Activated T-cell treated with anti-CD3 and anti-CD28 coated beads for 4 hours (primary cell): Measurements from ENCODE around the gene ENTPD8.
A peak's percentile ranks its signal among the peaks of the same experiment; 100 is the strongest.
"Not testable (repeated sequence)": the region's sequence is repeated elsewhere in the genome, so short reads cannot be mapped to it uniquely, and the experiment has no call there.

Experiments
- DNase-seq: peaks from one replicate; pipeline ENCODE4 v3.0.0-alpha.2; 2020

Gene ENTPD8

DNA sequence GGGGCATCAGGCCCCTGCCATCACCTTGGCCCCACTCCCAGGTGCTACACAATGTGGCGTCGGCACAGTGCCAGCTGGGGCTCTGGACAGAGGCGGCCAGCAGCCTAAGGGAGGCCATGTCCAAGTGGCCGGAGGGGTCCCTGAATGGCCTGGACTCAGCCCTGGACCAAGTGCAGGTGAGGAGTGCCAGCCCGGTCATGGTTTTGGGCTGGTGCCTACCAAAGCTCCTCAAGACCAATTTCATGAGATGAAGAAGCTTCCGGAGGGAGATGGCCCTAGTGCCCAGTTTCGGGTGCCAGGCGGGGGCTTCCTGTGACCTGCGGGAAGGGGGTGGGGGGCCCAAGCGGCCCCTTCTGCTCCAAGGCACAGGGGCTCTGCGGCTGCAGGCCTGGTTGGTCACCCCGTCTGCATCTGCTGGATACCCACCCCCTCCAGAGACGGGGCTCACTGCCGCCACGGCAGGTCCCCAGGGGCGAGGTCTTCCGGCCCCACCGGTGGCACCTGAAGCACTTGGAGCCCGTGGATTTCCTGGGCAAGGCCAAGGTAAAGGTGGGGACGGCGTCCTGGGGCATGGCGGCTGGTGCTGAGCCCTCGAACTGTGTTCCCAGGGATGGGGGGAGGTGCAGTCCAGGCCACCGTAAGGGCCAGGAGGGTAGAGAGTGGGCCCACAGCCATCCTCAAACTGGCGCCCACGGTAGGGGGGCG, 12.2 kb downstream of the ENTPD8 start:
- DNase-seq = no peak

DNA sequence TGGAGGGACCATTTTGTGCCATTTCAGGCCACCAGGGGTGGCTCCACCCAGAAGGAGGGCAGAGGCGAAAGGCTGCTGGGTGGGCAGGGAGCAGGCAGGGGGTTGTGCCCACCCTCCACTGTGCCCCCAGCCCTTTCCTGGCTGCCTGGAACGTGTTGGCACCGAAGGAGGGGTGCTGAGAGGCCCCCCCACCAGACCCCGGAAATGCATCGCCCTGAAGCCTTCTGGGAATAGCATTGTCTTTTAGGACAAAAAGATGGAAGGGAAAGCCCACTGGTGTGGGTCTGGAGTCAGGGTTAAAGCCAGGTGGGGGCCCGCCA, 12.9 kb downstream of the ENTPD8 start:
- no peak for DNase-seq

DNA sequence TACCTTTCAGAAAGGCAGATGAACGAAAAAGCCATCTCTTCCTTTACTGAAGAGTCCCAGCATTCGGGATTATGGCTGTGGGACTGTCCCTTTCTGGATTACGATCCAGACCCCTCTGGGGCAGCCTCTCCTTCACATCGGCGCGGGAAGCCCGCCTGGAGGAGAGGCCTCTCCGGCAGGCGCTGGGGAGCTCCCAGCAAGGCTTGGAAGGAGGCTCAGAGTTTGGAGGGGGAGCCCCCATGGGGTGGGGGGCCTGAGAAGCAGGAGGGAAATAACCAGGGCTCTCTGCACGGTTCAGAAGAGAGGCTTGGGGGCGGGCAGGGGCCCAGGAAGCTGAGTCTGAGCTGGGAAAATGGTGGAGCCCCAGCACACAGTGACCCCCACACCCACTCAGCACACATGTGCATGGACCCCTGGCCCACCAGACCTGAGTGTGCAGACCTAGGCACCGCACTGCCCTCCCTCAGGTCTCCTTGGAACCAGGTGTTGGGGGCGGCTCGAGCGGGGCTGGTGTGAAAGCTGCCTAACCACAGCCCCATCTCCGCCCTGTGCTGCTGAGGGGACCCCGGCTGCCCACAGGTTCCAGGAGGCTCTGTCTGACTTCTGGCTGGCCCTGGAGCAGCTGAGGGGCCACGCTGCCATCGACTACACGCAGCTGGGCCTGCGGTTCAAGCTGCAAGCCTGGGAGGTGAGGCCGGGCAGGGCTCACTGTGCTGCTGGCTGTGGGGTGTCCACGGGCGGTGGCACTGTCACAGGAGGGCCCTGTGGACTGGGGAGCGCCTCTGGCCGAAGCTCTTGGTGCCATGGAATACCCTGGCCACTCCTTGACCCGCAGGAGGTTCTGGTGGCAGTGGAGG, 13.5 kb downstream of the ENTPD8 start:
- DNase-seq = no peak

DNA sequence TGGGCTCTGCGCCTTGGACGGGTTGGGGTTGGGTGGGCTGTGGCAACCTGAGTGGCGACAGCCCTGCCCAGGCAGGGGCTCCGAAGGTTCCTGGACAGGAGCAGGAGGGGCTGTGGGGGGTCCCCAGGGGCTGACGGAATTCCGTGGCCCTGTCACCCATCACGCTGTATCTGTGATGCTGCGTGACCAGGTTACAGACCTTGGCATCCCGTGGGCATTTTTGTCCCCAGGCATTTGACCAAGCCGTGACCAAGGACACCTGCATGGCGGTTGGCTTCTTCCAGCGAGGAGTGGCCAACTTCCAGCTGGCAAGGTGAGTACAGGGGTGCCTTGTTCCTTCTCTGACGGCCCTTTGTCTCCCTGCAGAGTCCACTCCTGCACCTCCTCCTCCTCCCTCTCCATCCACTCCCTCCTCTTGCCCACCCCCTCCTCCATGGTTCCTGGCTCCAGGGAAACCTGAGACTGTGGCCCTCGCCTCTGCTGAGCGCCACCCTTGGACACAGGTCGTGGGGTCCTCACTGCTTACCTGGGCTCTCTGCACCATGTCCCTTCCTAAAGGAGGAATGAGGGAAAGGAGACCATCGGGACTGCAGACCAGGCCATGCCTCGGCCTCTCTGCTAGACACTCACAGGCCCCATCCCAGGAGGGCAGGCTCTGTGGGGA, 15.0 kb downstream of the ENTPD8 start:
- no peak for DNase-seq

DNA sequence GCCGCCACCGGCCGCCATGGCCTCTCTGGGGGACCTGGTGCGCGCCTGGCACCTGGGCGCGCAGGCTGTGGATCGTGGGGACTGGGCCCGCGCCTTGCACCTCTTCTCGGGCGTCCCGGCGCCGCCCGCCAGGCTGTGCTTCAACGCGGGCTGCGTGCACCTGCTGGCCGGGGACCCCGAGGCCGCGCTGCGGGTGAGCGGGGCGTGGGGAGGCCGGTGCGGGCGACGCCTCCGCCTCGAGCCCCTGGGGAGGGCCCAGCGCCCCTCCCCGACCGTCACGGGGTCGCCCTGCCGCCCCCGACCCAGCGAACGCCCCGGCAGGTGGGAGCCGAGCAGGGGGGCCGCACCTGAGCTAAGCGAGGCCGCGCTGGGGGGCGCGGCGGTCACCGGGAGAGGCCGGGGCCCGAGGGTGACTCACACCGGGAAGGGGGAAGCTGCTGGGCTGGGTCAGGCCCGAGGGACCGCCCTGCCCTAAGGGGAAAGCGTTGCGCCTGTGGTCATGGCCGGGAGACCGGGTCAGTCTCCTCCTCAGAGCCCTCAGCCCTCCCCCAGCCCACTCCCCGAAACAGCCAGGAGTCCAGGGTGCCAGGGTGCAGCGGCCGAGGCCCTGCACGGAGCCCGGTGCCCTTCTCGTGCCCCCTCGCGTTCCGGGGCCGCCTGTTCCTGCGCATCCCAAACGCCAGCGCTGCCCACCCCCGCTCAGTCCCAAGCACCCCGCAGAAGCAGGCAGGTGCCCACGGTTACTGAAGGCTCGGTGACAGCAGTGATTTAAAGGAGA, 17.5 kb downstream of the ENTPD8 start:
- DNase-seq = no peak

DNA sequence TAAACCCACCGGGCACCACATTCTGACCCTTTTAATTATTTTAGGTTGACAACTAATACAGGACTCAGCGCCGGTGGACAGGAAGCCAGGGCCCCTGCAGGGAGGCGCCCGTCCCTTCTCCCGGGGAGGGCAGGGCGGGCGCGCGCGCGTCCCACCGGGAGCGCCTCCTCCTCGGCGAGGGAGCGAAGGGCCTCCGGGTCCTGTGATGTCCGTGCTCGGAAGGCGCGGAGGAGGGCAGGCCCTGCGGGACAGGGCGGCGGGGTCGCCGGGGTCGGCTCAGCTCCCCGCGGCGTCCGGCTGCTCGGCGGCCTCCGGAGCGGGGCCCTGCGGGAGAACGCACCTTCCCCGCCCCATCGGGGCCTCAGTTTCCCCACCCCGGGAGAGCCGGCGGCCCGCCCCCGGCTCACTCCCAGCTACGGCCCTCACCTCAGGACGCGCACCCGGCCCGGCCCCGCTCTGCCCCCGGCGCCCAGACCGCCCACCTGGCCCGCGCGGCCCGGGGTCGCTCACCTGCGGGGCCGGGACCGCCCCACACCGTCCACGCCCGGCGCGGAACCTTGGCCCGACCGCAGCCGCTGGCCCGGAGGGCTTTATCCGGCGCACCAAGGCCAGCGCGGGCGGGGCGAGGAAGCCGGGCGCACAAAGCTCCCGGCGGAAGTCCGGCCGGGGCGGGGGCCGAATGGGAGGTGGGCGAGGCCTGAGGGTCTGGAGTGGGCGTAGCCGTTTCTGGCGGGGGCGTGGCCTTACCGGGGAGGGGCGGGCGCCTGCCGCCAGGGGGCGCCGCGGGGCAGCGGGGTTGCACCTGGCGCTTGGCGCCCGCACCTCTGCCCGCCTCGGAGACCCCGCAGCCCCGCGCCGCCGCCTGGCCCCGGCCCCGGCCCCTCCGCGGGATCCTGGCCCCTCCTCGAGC, 18.3 kb downstream of the ENTPD8 start, which contains the start of the genes EXD3 and NOXA1:
Gene EXD3 (minus strand): TSS at position 559 of the 910 bp plus-strand sequence. CDS start 27,805 bp downstream, outside the sequence.
Gene NOXA1 (plus strand): TSS at position 790 of the 910 bp plus-strand sequence. CDS start 137 bp downstream, outside the sequence.
- peak; percentile 81 for DNase-seq

DNA sequence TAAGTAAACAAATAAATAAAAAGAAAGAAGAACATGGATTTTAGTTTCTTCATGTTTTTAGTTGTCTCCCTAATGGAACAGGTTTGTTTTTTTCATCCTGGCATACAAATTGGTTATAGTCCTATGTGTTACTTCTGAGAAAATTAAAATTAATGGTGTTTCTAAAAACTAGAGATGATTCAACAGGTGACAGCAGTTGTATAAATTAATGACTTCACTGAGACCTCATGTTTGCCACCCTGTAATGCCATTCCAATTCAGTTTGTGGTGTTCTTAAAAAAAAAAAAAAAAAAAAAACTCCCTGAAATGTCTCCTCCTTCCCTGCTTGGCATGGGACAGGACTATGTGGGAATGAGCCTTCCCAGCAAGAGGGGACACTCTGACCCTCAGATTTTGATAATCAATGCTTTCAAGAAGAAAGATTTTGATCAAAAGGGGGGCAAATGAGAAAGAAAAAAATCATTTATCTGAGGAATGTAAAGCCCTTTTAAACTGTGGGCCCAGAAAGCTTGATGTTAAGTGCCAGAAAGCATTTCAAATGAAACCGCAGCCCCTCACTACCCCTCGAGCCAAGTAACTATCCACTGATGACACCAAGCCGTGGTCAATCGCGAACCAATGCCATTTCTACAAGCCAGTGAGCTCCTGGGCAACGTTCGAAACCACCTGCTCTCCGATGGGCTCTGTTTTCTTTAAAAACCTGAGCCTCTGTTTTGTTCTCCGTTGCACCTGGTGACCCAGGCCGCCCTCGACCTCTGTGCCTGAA, 19.1 kb downstream of the ENTPD8 start:
- DNase-seq = no peak

DNA sequence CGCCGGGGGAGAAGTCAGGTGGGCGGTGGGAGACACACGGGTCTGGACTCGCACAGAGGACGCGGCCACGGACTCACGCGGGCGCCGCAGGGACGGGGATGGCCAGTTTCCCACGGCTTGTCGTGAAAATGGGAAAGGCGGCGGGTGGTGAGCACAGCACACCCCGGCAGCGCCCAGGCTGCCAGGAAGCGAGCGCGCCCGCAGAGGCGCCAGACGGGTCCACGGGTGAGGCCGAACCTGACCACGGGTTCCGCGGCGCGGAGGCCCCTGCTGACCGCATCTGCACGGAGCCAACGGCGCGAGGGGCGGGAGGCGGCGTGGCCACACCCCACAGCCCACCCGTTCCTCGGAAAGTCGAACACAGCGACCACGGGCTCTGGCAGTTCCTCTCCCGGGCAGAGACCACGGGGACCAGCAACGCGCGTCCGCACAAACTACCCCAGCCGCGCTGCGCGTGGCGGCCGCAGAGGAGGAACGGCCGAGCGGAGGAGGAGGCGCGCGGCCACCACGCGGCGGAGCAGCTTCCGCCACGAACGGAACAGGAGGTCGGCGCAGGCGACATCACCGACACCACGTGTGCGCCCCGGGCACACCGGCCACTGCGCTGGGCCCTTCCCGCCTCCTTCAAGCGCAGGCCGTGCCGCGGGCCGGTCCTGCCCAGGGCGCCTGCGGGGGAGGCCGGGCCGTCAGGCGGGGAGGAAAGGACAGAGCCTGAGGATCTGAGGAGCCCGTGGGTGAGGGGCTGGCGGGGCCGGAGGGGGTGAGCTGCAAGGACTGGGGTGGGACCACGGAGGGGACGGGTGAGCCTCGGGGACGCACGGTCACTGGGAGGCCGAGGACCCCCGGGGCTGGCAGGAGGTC, 23.8 kb downstream of the ENTPD8 start:
- DNase-seq = no peak

DNA sequence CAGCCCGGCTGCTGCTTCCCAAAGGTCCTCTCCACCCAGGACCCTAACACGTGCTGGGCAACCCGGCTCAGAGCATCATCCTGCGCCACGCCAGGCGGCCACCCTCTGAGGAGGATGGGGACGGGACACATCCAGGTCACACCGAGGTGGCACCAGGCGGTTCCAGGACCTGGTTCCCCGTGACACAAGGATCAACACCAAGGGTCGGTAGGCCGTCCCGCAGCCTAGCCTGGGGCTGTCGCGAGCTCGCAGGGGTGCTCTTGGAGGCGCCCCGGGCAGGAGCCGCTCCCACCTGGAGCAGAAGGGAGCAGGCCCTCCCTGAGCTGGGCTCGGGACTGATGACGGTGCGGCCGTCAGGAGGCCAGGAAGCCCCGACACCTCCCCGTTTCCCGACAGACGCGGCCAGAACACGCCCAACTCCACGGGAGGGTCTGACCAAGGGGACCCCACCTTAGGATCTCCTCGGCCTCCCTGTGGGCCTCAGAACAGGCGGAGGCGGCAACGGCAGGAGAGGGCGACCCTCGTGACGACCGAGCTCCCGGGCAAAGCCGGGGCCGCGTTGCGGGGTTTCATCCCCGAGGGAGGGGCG, 24.5 kb downstream of the ENTPD8 start:
- DNase-seq = no peak

DNA sequence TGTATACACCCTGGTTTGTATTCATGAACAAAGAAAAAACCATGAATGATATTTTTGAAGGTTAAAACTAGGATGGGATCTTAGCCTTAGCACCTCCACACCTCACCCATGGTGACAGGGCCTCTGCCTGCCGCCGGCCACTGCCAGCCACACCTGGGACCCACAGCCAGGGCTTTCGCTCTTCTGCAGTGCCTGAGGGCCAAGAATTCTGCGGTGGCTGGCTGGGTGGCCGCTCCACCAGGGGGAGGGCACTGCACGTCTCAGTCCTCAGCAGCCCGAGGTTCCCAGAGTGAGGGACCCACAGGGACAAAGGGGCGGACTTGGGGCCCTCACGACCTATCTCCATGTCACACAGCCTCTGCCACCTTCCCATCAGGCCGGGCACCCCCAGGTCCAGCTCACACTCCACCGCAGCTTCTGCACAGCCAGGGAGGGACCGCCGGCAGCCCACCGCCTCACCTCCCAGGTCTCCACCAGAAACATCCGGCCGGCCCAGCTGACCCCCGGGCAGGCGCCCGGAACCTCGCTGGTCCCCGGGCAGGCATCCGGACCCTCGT, 25.1 kb downstream of the ENTPD8 start:
- no peak for DNase-seq

DNA sequence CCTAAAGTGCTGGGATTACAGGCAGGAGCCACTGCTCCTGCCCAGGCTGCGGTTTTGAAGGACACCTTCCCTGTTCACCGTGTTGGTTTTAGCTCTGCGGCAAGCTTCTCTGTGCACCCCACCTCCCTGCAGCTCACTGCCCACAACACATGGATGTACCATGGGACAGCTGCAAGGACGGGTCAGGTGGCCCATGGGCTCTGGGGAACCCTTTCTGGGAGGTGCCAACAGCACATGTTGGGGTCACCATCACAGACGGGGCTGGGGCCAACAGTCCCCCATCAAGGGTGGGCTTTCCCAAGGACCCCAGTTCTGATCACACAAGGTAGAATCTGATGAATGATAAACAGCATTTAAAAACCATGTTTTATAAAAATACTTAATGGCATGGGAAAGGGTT, 25.7 kb downstream of the ENTPD8 start:
- DNase-seq = no peak

DNA sequence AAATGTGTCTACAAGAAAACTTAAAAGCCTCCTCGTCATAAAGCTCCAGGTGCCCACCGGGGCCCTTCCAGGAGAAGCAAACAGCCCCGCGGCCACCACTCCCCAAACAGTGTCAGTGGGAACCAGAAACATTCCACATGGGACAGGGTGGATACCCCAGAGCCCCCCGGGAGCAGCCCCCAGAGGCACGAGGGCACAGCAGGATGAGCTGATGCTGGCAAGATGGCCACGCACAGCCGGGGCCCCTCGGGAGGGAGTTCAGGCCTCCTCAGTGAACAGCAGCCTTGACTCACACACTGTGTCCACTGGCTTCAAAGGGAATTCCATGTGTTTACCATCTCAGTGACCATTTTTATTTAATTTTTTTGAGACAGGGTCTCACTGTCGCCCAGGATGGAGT, 28.7 kb downstream of the ENTPD8 start:
- no peak for DNase-seq

DNA sequence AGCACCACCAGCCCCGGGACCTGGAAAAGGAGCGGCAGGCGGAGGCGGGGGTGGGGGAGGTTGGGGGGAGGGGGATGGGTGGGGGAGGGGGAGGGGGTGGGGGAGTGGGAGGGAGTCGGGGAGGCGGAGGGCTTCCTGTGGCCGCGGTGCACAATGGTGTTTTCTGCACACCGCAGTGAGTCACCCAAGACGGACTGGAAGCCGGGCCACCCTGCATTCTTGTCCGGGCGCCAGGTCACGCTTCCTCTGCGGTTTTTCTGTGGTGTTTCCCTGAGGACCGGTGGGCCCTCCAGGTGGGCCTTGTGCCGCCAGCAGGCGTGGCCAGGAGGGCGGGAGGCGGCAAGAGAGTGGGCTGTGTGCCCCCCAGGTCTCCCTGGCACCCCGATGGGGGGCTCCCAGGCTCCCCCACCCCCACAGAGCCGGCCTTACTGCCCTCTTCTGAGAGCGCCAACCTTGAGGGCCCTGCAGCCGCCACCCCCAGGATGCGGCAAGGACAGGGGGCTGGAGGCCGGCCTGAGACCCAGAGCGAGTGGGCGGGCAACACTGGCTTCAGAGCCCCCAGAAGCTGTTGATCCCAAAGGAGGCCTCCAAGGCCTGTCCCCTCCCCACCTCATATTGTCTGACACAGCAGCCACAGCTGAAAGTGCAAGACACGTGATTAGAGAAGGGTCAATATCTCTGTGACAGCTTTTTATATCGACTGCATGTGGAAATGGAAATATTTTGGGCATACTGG, 29.3 kb downstream of the ENTPD8 start:
- no peak for DNase-seq

DNA sequence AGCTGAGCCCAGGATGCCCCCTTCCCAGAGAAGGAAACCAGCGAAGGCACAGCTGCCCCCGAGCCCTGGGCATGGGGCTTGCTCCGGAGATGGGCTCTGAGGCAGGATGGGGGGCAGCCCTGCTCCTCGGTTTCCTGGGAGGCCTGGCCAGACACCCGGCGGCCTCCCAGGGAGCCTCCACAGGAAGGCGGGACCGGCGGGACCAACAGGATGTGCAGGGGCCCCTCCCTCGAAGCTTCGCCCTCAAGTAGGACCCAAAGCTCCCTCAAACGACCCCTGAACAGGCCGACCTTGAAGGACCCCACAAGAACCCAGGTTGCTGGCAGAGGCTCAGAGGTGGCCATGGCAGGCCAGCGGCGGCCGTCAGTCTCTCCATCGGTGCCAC, 29.9 kb downstream of the ENTPD8 start:
- no peak for DNase-seq

DNA sequence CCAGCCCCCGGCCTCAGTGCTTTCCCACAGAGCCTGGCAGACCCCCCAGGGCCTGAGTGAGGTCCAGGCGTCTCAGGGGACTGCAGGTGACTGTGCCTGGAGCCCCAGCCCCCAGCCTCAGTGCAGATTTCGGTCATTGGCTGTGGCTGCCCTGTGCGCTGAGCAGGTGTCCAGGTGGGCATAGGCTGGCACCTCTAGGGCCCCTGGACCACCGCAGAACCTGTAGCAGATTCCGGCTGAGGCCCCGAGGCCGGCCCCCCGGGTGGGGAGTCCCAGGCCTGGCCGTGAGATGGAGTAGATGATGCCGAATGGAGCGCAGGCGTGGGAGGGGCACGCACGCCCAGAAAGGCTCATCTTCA, 30.3 kb downstream of the ENTPD8 start:
- no peak for DNase-seq

DNA sequence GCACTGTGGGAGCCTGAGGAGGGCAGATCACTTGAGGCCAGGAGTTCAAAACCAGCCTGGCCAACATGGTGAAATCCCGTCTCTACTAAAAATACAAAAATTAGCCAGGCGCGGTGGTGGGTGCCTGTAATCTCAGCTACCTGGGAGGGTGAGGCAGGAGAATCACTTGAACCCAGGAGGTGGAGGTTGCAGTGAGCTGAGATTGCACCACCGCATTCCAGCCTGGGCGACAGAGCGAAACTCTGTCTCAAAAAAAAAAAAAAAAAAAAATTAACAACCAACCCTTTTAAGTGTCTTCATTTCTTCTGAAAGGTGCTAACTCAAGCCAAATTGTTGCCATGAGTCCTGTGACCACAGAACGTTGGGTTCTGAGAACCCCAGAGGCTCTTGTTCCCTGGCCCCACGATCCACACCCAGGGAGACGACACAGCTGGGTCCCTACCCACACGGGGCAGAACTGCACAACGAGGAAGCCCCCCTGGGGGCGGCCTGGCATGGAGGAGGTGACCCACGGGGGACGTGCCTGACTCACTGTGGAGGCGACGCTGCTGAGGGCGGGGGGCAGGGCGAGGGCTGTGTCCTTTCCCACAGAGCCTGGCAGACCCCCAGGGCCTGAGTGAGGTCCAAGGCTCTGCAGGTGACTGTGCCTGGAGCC, 30.8 kb downstream of the ENTPD8 start:
- not testable (repeated sequence) for DNase-seq

DNA sequence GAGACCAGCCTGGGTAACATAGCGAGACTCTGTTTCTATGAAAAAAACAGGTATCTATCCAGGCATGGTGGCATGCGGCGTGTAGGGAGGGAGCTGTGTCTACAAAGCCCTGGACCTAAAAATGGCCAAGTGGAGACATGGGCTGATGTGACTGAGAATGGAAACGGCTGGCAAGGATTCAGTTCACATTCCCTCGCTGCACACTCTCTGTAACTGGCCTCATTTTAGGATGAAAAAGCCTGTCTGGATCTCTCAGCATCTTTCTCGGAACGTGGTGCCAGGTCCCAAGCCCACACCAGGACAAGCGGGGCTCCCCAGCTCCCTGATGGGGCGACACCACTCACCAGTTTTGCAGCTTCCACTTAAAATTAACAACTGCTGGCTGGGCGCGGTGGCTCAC, 31.6 kb downstream of the ENTPD8 start:
- no peak for DNase-seq
